Kidney (tissue), 14 donors: Measurements from ENCODE around the gene CSF2RB. TPM values are rescaled to one million over a fixed set of nuclear protein-coding genes. Genes with fewer than 3 reads are reported as not detected.

Experiments
- DNase-seq, 5 donors: peaks; one replicate each; pipeline ENCODE4 v3.0.0-alpha.2; 2013 to 2020
- FAIRE-seq: peaks from 2 replicates; lab custom pipeline; 2012; peaks lifted over from hg19 to GRCh38; lab: Jason Lieb, UNC
- H3K27ac ChIP-seq, 2 donors: one replicate each; pipeline ENCODE4 v1.7.0; 2013; ENCODE audit warnings: low read depth in 2 of 2, low read length in 2 of 2, inconsistent platforms in 1 of 2
- H3K27me3 ChIP-seq: one replicate; pipeline ENCODE4 v1.7.1; 2013; ENCODE audit warnings: low read length, inconsistent platforms; ENCODE audit not compliant: control insufficient read depth, insufficient read depth
- H3K36me3 ChIP-seq, 3 donors: one replicate each; pipeline versions ENCODE4 v1.7.0 to v1.7.1; 2013; ENCODE audit warnings: low read length in 3 of 3, control low read depth in 1 of 3, inconsistent platforms in 1 of 3; ENCODE audit not compliant: insufficient read depth in 3 of 3, control insufficient read depth in 2 of 3
- H3K4me1 ChIP-seq, 3 donors: one replicate each; pipeline versions ENCODE4 v1.7.0 to v1.7.1; 2013; ENCODE audit warnings: low read length in 3 of 3, inconsistent platforms in 1 of 3, low read depth in 1 of 3; ENCODE audit not compliant: control insufficient read depth in 2 of 3, insufficient read depth in 2 of 3
- H3K4me3 ChIP-seq, 3 donors: one replicate each; pipeline versions ENCODE4 v1.7.0 to v1.8.1; 2013; ENCODE audit warnings: low read length in 3 of 3, control low read depth in 1 of 3, inconsistent platforms in 1 of 3
- H3K9ac ChIP-seq, 3 donors: one replicate each; pipeline versions ENCODE4 v1.7.0 to v1.7.1; 2013; ENCODE audit warnings: low read length in 3 of 3, control low read depth in 1 of 3, inconsistent platforms in 1 of 3
- H3K9me3 ChIP-seq, 3 donors: one replicate each; pipeline versions ENCODE4 v1.7.0 to v1.7.1; 2013; ENCODE audit warnings: low read length in 3 of 3, control low read depth in 1 of 3, inconsistent platforms in 1 of 3; ENCODE audit not compliant: control insufficient read depth in 2 of 3, insufficient read depth in 1 of 3
- CTCF ChIP-seq: IDR thresholded peaks from 3 replicates; pipeline ENCODE4 v1.5.1; 2012; ENCODE audit warnings: mild to moderate bottlenecking, moderate library complexity, borderline replicate concordance; ENCODE audit not compliant: insufficient read depth; ENCODE audit errors: extremely low read depth
- intact Hi-C: fragments of 100-400 bp; cut with DNase I; formaldehyde crosslinking; loops from one replicate; pipeline ENCODE4 v1.11.1; 2022
- polyA plus RNA-seq: library from polyadenylated mRNA; stranded (reverse); fragments of 350-450 nt; fragmentation: Illumina TruSeq; extraction: RNeasy Lipid Tissue Mini Kit (QIAGEN cat#74804); gene quantifications from one replicate; pipeline ENCODE4 v1.2.3, GENCODE V29; 2014; ENCODE audit warnings: low read depth, low replicate concordance; ENCODE audit not compliant: insufficient read depth
- total RNA-seq: library from RNA; stranded (reverse); fragmentation: NEBNext Ultra II Directional; extraction: Animal tissue kit (Norgen Biotek cat#: 25700); gene quantifications from one replicate; pipeline ENCODE4 v1.2.1, GENCODE V29; 2021
- donor health status: control.
- donor health status: control.
- donor health status: control.
- donor health status: control.
- donor health status: control.
- donor health status: DM: yes; HTN: yes; CAD: no.
- donor health status: Normal renal cell carcinoma (clear cell type).

The CSF2RB gene
- total and polyA plus RNA-seq, 2 donors from 2014 or later, result 1.0 to 11.4 TPM

- Histone ChIP-seq H3K27ac (no peak overlapping the region), H3K36me3 (no peaks in the 10 kb centered on the region), H3K4me1 (no peaks in the 10 kb centered on the region), H3K9ac (no peak overlapping the region), H3K9me3 (no peaks in the 10 kb centered on the region), H3K4me3 (no peak overlapping the region), H3K27me3 (no peaks in the 10 kb centered on the region)
- TF ChIP-seq CTCF, result no peak
- FAIRE-seq, result no peak
- no peak for DNase-seq
- intact Hi-C loops, result no loop called here
Measured at GRCh38 chr22:36924151-36924698, 10.8 kb downstream of the CSF2RB start.

GRCh38 chr22:36925388-36926290 lies 12.2 kb downstream of the CSF2RB start:
- Histone ChIP-seq H3K27me3 (no peaks in the 10 kb centered on the region), H3K4me3 (no peak overlapping the region), H3K27ac (no peak overlapping the region), H3K36me3 (no peaks in the 10 kb centered on the region), H3K9ac (no peak overlapping the region), H3K4me1 (no peaks in the 10 kb centered on the region), H3K9me3 (no peaks in the 10 kb centered on the region)
- TF ChIP-seq CTCF, result no peak
- intact Hi-C loops, result no loop called here
- peak in 1 of 5 donors; percentile 63 for DNase-seq
- FAIRE-seq, result no peak

GRCh38 chr22:36926309-36926708 lies 12.9 kb downstream of the CSF2RB start:
- H3K9ac ChIP-seq, result no peak overlapping the region
- FAIRE-seq, result no peak
- DNase-seq, result no peak
- no peak for TF ChIP-seq CTCF
- H3K36me3 ChIP-seq, result no peaks in the 10 kb centered on the region
- H3K4me3 ChIP-seq, result no peak overlapping the region
- no peak overlapping the region for H3K27ac ChIP-seq
- intact Hi-C loops, result no loop called here
- H3K4me1 ChIP-seq, result no peaks in the 10 kb centered on the region
- no peaks in the 10 kb centered on the region for H3K9me3 ChIP-seq
- no peaks in the 10 kb centered on the region for H3K27me3 ChIP-seq
